Lung (tissue), 12 donors: ENCODE data around the gene NTN1. TPM values are rescaled to one million over a fixed set of nuclear protein-coding genes. Genes with fewer than 3 reads are reported as not detected.

Source experiments
- ATAC-seq: fragments of 200-7000 bp; cut with Tn5 transposase; one replicate; pipeline ENCODE4 v1.9.1; 2020; ENCODE audit warnings: moderate number of reproducible peaks; ENCODE audit not compliant: insufficient read depth, low FRiP score
- DNase-seq, 3 donors: peaks; one replicate each; pipeline ENCODE4 v3.0.0-alpha.2; 2013 to 2017
- H3K27ac ChIP-seq, 2 donors: one replicate each; pipeline ENCODE4 v1.5.1; 2013; ENCODE audit warnings: mild to moderate bottlenecking in 2 of 2, moderate library complexity in 2 of 2, control low read depth in 1 of 2, inconsistent platforms in 1 of 2, low read depth in 1 of 2, low read length in 1 of 2
- H3K27me3 ChIP-seq, 3 donors: one replicate each; pipeline ENCODE4 v1.5.1; 2013; ENCODE audit warnings: low read length in 2 of 3; ENCODE audit not compliant: control insufficient read depth in 3 of 3, insufficient read depth in 3 of 3
- H3K36me3 ChIP-seq, 4 donors: one replicate each; pipeline ENCODE4 v1.5.1; 2013; ENCODE audit warnings: low read length in 4 of 4, mild to moderate bottlenecking in 1 of 4, moderate library complexity in 1 of 4; ENCODE audit not compliant: control insufficient read depth in 4 of 4, insufficient read depth in 4 of 4
- H3K4me1 ChIP-seq, 5 donors: one replicate each; pipeline ENCODE4 v1.5.1; 2013; ENCODE audit warnings: low read length in 5 of 5, mild to moderate bottlenecking in 2 of 5, moderate library complexity in 1 of 5; ENCODE audit not compliant: control insufficient read depth in 5 of 5, insufficient read depth in 5 of 5
- H3K4me3 ChIP-seq: one replicate; pipeline ENCODE4 v1.5.1; 2013; ENCODE audit warnings: mild to moderate bottlenecking, control low read depth, moderate library complexity
- H3K9ac ChIP-seq, 2 donors: one replicate each; pipeline ENCODE4 v1.5.1; 2013; ENCODE audit warnings: low read length in 2 of 2, control low read depth in 1 of 2; ENCODE audit not compliant: insufficient read depth in 1 of 2
- H3K9me3 ChIP-seq, 4 donors: one replicate each; pipeline ENCODE4 v1.5.1; 2013; ENCODE audit warnings: low read length in 3 of 4, mild to moderate bottlenecking in 1 of 4, moderate library complexity in 1 of 4; ENCODE audit not compliant: control insufficient read depth in 4 of 4, insufficient read depth in 3 of 4
- CTCF ChIP-seq: IDR thresholded peaks from 2 replicates; pipeline ENCODE4 v1.5.1; 2012; ENCODE audit warnings: mild to moderate bottlenecking; ENCODE audit errors: control extremely low read depth, extremely low read depth
- WGBS, 2 donors: extraction: QIAGEN DNeasy Blood & Tissue Kit; methylation state at CpG; one replicate each; pipeline ENCODE4 v1.1.7; 2013; 5-methylcytosine and 5-hydroxymethylcytosine counted together
- polyA plus RNA-seq, 2 donors: library from polyadenylated mRNA; stranded (reverse); fragments of 200-250 nt; gene quantifications; one replicate each; pipeline ENCODE4 v1.2.1, GENCODE V29; 2013
- total RNA-seq, 2 donors: library from RNA; depleted of rRNA in 1 of 2; stranded (reverse); fragments of >200 nt in 1 of 2; gene quantifications; one replicate each; pipeline ENCODE4 v1.2.1, GENCODE V29; 2014 to 2021
- donor health status: control.
- donor health status: control.
- donor health status: Bipolar disorder and iron deficiency.
- donor health status: healthy.
- donor health status: DM: yes; HTN: yes; CAD: no.

Gene NTN1
- total and polyA plus RNA-seq, 4 donors, result 3.6 to 17.1 (median 7.8) TPM

GRCh38 chr17:8995711-8996110, 25.6 kb upstream of the NTN1 start:
- DNase-seq, result no peak
- 54 to 78% methylated on average over 7 of the region's 7 CpGs for WGBS, 2 donors
- H3K9me3 ChIP-seq, result peaks cover 0 to 3% (median under 1%) of the 10 kb centered on the region in 4 donors
- TF ChIP-seq CTCF, result no peak
- H3K27me3 ChIP-seq, result peaks cover 0 to 9% (median 2%) of the 10 kb centered on the region in 3 donors
- no peak for ATAC-seq
- H3K27ac ChIP-seq, result no peak overlapping the region
- no peaks in the 10 kb centered on the region for H3K36me3 ChIP-seq
- no peak overlapping the region for H3K4me3 ChIP-seq
- no peak overlapping the region for H3K9ac ChIP-seq
- H3K4me1 ChIP-seq, result peaks cover 0 to 3% (median 0%) of the 10 kb centered on the region in 5 donors

GRCh38 chr17:8997994-8998628, 23.2 kb upstream of the NTN1 start:
- Histone ChIP-seq H3K4me1 (peaks cover 0 to 3% (median 0%) of the 10 kb centered on the region in 5 donors), H3K36me3 (no peaks in the 10 kb centered on the region), H3K4me3 (no peak overlapping the region), H3K27me3 (peaks cover 8 to 26% (median 17%) of the 10 kb centered on the region in 3 donors), H3K9ac (no peak overlapping the region), H3K27ac (no peak overlapping the region), H3K9me3 (peaks cover 0 to 3% (median 0%) of the 10 kb centered on the region in 4 donors)
- ATAC-seq (peak; percentile 58), DNase-seq (peak in 2 of 3 donors; percentile 10 to 25)
- 7% methylated on average over 9 of the region's 9 CpGs for WGBS, 2 donors
- TF ChIP-seq CTCF, result peak; percentile 85

DNA sequence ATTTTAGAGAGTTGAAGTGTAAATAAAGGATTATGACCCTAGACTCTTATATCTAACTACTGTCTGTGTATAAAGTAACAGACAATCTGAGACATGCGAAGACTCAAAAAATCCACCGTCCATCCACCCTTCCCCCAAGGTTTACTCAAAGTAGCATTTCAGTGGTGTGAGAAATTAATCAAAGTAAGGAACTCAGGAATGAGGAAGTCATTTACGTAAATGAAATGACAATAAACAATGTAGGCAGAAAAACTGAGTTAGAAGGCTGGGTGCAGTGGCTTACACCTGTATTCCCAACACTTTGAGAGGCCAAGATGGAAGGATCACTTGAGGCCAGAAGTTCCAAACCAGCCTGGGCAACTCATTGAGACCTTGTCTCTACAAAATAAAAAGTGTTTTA, 19.8 kb upstream of the NTN1 start:
- H3K9me3 ChIP-seq, result peaks cover 0 to 4% (median 2%) of the 10 kb centered on the region in 4 donors
- no peak for ATAC-seq
- no peak overlapping the region for H3K4me3 ChIP-seq
- TF ChIP-seq CTCF, result no peak
- DNase-seq, result no peak
- no peak overlapping the region for H3K27ac ChIP-seq
- H3K4me1 ChIP-seq, result peaks cover 0 to 7% (median 0%) of the 10 kb centered on the region in 5 donors
- peaks cover 31 to 55% (median 39%) of the 10 kb centered on the region in 3 donors for H3K27me3 ChIP-seq
- no peak overlapping the region for H3K9ac ChIP-seq
- H3K36me3 ChIP-seq, result no peaks in the 10 kb centered on the region
- WGBS, 2 donors, result 35 to 50% methylated on average over 3 of the region's 3 CpGs
